ENCODE measurements around the gene SLC9A8. TPM values are rescaled to one million over a fixed set of nuclear protein-coding genes. Genes with fewer than 3 reads are reported as not detected.
"Not testable (repeated sequence)": the region's sequence is repeated elsewhere in the genome, so short reads cannot be mapped to it uniquely, and the experiment has no call there.

SLC9A8 gene
- total and polyA plus RNA-seq, 12 donors, result 12.4 to 23.3 (median 17.5) TPM

DNA sequence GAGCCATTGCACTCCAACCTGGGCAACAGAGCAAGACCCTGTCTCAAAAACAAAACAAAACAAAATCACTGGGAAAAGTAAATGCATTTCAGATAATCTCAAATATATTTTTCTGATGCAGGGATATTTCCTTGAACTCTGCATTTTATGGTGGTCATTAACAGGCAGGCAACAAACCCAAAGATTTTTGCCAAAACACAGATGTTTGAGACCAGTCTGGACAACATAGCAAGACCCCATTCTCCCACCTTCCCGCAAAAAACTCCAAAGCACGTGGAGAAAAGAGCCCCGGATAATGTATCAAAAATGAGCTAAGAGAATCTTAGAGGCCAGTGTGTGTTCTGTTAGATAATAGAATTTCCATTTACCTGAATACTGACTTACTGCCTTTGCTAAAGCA lies 44.3 kb downstream of the SLC9A8 start:
- TF ChIP-seq, protein P1, sequence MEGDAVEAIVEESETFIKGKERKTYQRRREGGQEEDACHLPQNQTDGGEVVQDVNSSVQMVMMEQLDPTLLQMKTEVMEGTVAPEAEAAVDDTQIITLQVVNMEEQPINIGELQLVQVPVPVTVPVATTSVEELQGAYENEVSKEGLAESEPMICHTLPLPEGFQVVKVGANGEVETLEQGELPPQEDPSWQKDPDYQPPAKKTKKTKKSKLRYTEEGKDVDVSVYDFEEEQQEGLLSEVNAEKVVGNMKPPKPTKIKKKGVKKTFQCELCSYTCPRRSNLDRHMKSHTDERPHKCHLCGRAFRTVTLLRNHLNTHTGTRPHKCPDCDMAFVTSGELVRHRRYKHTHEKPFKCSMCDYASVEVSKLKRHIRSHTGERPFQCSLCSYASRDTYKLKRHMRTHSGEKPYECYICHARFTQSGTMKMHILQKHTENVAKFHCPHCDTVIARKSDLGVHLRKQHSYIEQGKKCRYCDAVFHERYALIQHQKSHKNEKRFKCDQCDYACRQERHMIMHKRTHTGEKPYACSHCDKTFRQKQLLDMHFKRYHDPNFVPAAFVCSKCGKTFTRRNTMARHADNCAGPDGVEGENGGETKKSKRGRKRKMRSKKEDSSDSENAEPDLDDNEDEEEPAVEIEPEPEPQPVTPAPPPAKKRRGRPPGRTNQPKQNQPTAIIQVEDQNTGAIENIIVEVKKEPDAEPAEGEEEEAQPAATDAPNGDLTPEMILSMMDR (IDR thresholded peaks at IDR 0.05), result no peak
- no peaks in the 10 kb centered on the region for H3K4me1 ChIP-seq (replicated peaks in 1 of 2)
- H3K27ac ChIP-seq, result no peak overlapping the region
- H3K36me3 ChIP-seq (replicated peaks in 1 of 2), result peaks cover 0 to 18% of the 10 kb centered on the region in 2 donors
- no peaks in the 10 kb centered on the region for H3K27me3 ChIP-seq
- no peak for DNase-seq
- H3K9me3 ChIP-seq (replicated peaks in 1 of 3), result no peaks in the 10 kb centered on the region
- 92 to 99% (median 97%) methylated on average over 3 of the region's 3 CpGs for WGBS, 4 donors
- intact Hi-C loops (cut with DNase I), result loop anchor here in 1 of 2 donors (10.0 kb wide), 1 partner anchor 312 kb away; no protein-coding TSS in a partner anchor
- no peak overlapping the region for H3K4me3 ChIP-seq

DNA sequence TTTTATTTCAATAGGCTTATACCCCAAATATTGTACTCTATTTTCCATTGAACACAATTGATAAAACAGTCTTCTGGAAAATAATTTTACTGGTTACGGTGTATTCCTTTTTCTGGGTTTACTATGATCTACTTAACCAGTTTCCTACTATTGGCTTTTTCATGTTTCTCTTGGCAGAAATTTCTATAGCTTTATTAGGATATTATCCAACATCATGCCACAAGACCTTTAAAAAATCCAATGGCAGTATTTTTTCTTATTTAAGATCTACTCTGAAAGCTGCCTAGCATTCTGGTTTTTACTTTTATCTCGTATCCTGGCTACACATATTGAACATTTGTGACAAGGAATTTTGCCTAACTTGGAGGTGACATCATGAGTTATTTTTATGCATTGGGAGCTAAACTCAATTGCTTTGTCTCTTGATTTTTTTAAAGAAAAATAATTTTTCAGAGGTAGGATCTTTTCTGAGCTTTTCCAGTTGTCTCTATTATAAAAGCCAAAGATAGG lies 45.5 kb downstream of the SLC9A8 start:
- peaks cover 0 to 18% of the 10 kb centered on the region in 2 donors for H3K36me3 ChIP-seq (replicated peaks in 1 of 2)
- H3K27me3 ChIP-seq, result no peaks in the 10 kb centered on the region
- DNase-seq, result no peak
- TF ChIP-seq, protein P1 (IDR thresholded peaks at IDR 0.05), result no peak
- no peak for TF ChIP-seq POLR2A (IDR thresholded peaks at IDR 0.05)
- no peak overlapping the region for H3K4me3 ChIP-seq
- H3K4me1 ChIP-seq (replicated peaks in 1 of 2), result no peaks in the 10 kb centered on the region
- no peak overlapping the region for H3K27ac ChIP-seq
- no peaks in the 10 kb centered on the region for H3K9me3 ChIP-seq (replicated peaks in 1 of 3)
- 88 to 96% (median 92%) methylated on average over 2 of the region's 2 CpGs for WGBS, 4 donors
- intact Hi-C loops (cut with DNase I), result loop anchor here in 1 of 2 donors (10.0 kb wide), 1 partner anchor 313 kb away; no protein-coding TSS in a partner anchor

DNA sequence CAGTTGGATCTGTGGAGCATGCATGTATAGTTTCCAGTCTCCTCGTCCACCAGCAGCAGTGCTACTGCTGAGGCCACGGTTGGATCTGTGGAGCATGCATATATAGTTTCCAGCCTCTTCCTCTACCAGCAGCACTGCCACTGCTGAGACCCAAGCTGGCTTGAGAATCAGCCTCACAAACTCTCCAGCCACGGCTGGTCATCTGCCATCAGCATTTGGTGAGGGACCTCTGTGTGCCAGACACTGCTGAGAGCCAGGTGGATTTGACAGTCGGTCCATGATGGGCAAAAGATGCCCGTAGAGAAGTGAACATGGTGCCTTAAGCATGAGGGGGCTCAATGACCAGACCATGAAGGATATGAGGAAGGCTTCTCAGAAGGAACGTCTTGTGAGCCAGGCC lies 46.4 kb downstream of the SLC9A8 start:
- Histone ChIP-seq H3K4me1 (replicated peaks in 1 of 2) (no peaks in the 10 kb centered on the region), H3K36me3 (replicated peaks in 1 of 2) (peaks cover 0 to 18% of the 10 kb centered on the region in 2 donors), H3K27me3 (no peaks in the 10 kb centered on the region), H3K4me3 (no peak overlapping the region), H3K27ac (no peak overlapping the region), H3K9me3 (replicated peaks in 1 of 3) (no peaks in the 10 kb centered on the region)
- no peak for DNase-seq
- TF ChIP-seq, protein P1 (IDR thresholded peaks at IDR 0.05), result no peak
- TF ChIP-seq POLR2A (IDR thresholded peaks at IDR 0.05), result no peak
- 90 to 97% (median 93%) methylated on average over 6 of the region's 6 CpGs for WGBS, 4 donors
- intact Hi-C loops (cut with DNase I), result loop anchor here in 1 of 2 donors (10.0 kb wide), 1 partner anchor 314 kb away; no protein-coding TSS in a partner anchor

DNA sequence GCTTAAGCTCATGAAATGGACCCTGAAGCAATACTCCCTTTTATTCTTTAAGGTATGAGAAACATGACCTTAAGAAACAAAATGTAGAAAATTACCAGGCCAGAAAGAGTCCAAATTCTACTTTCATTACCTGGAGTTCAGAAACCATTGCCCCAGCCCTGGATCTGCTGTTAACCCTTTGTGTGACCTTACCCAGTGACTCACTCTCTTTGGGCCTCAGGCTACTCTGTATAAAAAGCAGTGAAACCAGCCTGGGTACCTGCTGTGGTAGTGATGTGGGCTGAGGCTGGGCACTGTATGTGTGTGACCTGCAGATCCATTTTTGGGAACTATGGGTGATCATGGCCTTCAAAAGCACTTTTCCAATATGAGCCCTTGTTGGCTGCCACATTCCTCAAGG lies 47.2 kb downstream of the SLC9A8 start:
- intact Hi-C loops (cut with DNase I), result loop anchor here in 1 of 2 donors (10.0 kb wide), 1 partner anchor 315 kb away; no protein-coding TSS in a partner anchor
- no peak overlapping the region for H3K27ac ChIP-seq
- H3K36me3 ChIP-seq (replicated peaks in 1 of 2), result peaks cover 0 to 21% of the 10 kb centered on the region in 2 donors

DNA sequence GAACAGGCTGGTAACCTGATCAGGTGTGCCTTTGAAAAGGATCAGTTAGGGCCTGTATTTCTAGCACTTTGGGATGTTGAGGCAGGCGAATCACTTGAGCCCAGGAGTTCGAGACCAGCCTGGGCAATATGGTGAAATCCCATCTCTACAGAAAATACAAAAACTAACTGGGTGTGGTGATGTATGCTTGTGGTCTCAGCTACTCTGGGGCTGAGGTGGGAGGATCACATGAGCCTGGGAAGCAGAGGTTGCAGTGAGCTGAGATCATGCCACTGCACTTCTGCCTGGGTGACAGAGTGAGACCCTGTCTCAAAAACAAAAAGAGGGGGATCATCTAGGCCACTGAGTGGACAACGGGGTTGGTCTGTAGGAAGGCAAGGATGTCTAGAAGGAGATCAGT lies 48.6 kb downstream of the SLC9A8 start:
- H3K27ac ChIP-seq; H3K9me3 ChIP-seq (replicated peaks in 1 of 3); H3K4me1 ChIP-seq (replicated peaks in 1 of 2); intact Hi-C loops (cut with DNase I); DNase-seq; H3K27me3 ChIP-seq; H3K4me3 ChIP-seq: not testable (repeated sequence)
- peaks cover 0 to 23% of the 10 kb centered on the region in 2 donors for H3K36me3 ChIP-seq (replicated peaks in 1 of 2)
- WGBS, 4 donors, result 93 to 99% (median 98%) methylated on average over 3 of the region's 3 CpGs

More for the DNA sequence above, 47.2 kb downstream of the SLC9A8 start:
- Histone ChIP-seq H3K4me1 (replicated peaks in 1 of 2) (no peaks in the 10 kb centered on the region), H3K27me3 (no peaks in the 10 kb centered on the region), H3K4me3 (no peak overlapping the region), H3K9me3 (replicated peaks in 1 of 3) (no peaks in the 10 kb centered on the region)
- DNase-seq, result no peak
- no peak for TF ChIP-seq POLR2A (IDR thresholded peaks at IDR 0.05)
- TF ChIP-seq, protein P1 (IDR thresholded peaks at IDR 0.05), result no peak

Data from adrenal gland (tissue), 12 donors.